Right forelimb (tissue), 1 donor: ENCODE data around the gene ZAP70.

Experiments
- DNase-seq: peaks from one replicate; pipeline ENCODE4 v3.0.0-alpha.2; 2018

ZAP70 gene

GRCh38 chr2:97718051-97718882 is 4.9 kb downstream of the ZAP70 start:
- DNase-seq = no peak

- DNase-seq = no peak
These were observed 5.6 kb downstream of the ZAP70 start for GRCh38 chr2:97718942-97719341.

DNA sequence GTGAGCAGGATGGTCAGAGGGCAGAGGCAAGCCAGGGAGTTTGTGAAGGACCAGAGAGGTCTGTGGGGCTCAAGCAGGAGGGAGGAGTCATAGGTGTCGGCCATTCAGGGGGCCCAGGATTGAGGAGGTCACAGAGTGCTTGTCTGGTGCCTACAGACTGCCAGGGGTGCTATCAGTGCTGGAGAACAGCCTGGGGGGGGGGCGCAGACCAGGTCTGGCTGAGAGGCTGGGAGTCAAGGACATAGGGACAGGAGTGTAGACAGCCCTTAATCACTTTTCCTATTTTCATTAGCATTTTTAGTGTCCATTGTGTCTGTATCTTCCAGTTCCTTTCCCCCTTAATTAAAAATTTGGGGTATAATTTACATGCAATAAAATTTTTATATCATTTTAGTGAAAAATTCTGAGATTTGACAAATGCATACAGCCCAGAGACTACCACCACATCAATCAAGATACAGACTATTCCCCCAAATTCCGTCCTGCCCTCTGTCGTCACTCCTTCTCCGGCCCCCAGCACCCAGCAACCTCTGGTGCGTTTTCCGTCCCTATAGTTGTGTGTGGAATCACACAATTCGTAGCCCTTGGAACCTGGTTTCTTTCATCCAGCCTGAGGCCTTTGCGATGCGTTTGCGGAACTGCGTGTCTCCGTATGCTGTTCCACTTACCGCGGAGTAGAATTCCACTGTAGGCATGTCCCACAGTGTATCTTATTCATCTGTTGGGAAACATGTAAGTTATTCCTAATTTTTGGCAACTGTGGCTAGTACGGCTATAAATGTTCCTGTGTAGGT is 6.2 kb downstream of the ZAP70 start:
- no peak for DNase-seq

- DNase-seq = no peak
These were observed 7.4 kb downstream of the ZAP70 start for GRCh38 chr2:97720746-97721145.

DNA sequence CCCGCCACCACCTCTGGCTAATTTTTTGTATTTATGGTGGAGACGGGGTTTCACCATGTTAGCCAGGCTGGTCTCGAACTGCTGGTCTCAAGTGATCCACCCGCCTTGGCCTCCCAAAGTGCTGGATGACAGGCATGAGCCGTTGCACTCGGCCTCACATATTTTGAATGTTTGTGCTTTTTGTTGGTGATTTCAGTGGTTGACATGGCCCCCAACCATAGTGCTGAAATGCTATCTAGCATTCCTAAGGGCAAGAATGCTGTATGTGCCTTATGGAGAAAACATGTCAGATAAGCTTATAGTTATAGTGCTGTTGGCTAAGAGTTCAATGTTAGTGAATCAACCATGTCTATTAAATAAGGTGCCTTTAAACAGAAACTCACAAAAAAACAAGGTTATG is 8.9 kb downstream of the ZAP70 start:
- no peak for DNase-seq

- no peak for DNase-seq
These were observed 10.0 kb downstream of the ZAP70 start for GRCh38 chr2:97723156-97724072.

DNA sequence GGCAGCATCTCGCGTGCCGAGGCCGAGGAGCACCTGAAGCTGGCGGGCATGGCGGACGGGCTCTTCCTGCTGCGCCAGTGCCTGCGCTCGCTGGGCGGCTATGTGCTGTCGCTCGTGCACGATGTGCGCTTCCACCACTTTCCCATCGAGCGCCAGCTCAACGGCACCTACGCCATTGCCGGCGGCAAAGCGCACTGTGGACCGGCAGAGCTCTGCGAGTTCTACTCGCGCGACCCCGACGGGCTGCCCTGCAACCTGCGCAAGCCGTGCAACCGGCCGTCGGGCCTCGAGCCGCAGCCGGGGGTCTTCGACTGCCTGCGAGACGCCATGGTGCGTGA is 10.7 kb downstream of the ZAP70 start:
- DNase-seq = no peak

DNA sequence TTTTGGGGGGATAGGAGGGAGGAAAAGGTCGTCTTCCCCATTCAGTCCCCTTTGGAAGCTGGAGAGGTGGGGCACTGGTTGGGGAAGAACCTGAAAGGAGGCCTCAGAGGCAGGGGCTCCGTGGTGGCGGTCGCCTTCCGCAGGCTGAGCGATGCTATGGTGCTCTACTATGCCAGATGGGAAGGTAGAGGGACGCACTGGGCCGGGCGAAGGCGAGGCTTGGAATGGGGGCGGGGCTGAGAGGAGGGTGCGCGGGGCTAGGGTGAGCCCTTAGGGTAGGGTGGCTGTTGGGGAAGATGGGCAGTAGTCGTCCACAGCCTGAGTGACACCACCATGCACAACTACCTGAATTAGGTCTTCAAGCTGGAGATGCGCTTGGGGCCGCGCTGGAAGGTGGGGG is 11.1 kb downstream of the ZAP70 start:
- DNase-seq = no peak

GRCh38 chr2:97724946-97725688 is 11.7 kb downstream of the ZAP70 start:
- DNase-seq = no peak

GRCh38 chr2:97726261-97727064 is 13.1 kb downstream of the ZAP70 start:
- no peak for DNase-seq

- no peak for DNase-seq
These were observed 13.9 kb downstream of the ZAP70 start for GRCh38 chr2:97727296-97727695.

DNA sequence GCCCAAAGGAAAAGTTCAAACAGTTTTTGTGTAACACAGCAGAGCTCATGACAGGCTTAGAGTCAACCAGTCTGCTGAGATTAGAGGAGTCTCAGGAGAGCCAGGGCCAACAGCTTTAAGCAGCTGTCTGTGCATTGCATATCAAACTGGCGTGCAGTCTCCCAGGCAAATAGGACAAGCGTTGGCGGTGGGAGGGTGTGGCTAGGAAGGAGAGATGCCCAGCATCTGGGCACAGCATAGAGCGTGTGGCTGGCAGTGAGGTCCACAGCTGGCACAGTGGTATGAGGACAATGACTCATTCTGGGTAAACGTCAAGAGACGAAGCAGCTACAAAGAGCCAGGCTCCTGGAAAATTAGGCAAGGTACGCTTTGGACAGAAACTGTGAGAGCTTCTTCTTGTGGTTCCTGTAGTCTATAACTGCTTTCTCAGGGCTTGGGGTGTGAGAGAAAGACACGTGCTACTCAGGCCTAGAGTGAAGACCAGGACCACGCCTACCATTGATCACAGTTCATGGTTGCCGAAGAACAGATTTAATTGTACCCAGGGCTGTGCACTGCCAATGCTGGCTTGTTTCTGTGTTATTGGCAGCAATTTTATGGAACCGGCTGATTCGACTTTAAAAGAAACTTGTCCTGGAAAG is 14.8 kb downstream of the ZAP70 start:
- peak; percentile 34 for DNase-seq

DNA sequence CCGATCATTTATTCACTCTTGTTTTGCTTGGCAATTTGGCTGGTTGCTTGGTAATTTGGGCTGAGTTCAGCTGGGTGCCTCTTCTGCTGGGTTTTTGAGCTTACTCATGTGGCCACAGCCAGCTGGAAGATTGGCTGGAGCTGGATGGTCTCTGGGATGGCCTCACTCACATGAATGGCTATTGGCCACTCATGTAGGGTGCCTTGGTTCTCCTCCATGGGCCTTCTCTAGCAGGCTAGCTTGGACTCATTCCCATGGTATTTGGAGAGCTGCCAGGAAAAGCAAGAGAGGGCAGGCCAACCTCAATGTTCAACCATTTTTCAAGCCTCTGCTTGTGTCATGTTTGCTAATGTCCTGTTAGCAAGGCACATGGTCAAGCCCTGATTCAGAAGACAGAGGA is 16.9 kb downstream of the ZAP70 start:
- DNase-seq = no peak

DNA sequence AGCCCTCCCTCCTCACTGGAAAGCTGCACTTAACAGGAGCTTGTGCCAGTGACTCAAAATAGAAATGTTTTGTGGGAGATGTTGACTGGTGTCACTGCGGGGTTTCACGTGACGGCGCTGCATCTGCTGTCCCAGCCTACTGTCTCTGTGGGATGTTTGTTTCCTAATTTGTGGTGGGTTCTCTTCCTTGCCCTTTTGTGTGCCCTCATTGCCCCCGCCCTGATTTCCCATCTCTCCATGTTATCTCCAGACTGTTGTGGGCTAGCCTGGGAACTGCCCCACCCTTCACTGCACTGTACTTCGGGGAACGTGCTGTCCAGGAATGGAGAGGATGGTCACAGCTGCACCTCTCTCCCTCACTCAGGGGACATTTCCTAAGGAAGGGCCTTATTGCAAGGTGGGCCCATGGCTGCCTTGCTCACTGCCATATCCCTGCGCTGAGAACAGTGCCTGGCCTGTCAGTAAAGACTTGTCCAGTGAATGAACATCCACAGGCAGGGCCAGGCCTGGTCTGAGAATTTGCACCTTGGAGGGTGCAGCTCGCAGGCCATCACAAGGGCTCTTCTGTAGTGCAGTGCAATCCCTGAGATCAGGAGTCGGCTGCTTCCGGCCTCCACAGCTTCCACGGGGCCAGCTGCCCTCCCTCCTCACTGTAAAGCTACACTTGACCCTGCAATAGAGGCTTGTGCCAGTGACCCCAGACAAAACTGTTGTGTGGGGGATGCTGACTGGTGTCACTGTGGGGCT is 18.1 kb downstream of the ZAP70 start:
- peak; percentile 26 for DNase-seq

- DNase-seq = peak; percentile 9
These were observed 19.3 kb downstream of the ZAP70 start for GRCh38 chr2:97732436-97733340.

DNA sequence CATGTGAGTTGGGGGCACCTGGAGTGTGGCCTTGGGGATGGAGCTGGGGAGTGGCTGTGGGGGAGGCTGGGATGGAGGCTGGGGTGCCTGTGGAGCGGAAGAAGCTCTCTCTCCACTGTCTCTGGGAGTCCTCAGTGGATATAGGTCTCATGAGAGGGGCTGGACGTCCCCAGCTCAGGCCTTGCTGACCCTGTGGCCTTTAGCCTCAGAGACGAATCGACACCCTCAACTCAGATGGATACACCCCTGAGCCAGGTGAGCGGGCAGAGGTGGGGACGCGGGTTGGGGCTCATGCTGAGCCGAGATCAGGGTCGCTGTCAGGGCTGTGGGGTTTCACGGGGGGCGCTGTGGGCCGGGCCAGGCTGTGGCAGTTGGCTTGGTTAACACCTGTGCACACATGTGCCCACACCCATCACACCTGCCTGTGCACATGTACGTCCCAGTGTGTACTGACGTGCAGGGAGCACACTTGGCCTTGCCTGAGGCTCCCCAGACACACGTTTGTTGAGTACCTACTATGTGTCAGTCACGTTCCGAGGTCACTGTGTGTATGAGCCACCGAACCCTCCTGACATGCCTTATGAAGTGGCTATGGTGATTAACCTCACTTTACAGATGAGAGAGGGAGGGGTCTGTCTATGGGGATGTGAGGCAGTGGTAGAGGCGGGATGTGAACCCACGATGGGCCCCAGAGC is 20.1 kb downstream of the ZAP70 start:
- DNase-seq = peak; percentile 38

GRCh38 chr2:97734061-97735051 is 21.0 kb downstream of the ZAP70 start:
- no peak for DNase-seq
